PFSK-1 (cell line): Measurements from ENCODE around the gene RBBP8.

ENCODE experiments used
- FOXP2 ChIP-seq: optimal IDR thresholded peaks from 2 replicates; pipeline ENCODE3; 2011; ENCODE audit warnings: borderline replicate concordance, control low read depth, inconsistent platforms; ENCODE audit not compliant: insufficient read depth; ENCODE audit errors: extremely low read length, extremely low read depth
- POLR2AphosphoS5 ChIP-seq: IDR thresholded peaks from 2 replicates; pipeline ENCODE4 v1.6.1; 2012; ENCODE audit warnings: low read depth, mild to moderate bottlenecking, control low read depth, low read length, moderate library complexity
- SIN3A ChIP-seq: IDR thresholded peaks from 2 replicates; pipeline ENCODE4 v1.6.1; 2012; ENCODE audit warnings: mild to moderate bottlenecking, low read length, moderate library complexity, borderline replicate concordance; ENCODE audit not compliant: insufficient read depth
- TAF1 ChIP-seq: IDR thresholded peaks from 2 replicates; pipeline ENCODE4 v1.6.1; 2012; ENCODE audit warnings: low read length, control low read depth, borderline replicate concordance; ENCODE audit not compliant: insufficient read depth
- TF ChIP-seq, protein P1 (sequence below), 2 experiments: IDR thresholded peaks; 2 replicates each; pipeline versions ENCODE4 v1.6.1 to v1.8.0; 2011 to 2012; ENCODE audit warnings: low read depth in 2 of 2, low read length in 2 of 2, control low read depth in 1 of 2, inconsistent platforms in 1 of 2, mild to moderate bottlenecking in 1 of 2, moderate library complexity in 1 of 2; ENCODE audit not compliant: insufficient read depth in 1 of 2

RBBP8 gene

GRCh38 chr18:23066504-23067039 lies 133.4 kb downstream of the RBBP8 start:
- TF ChIP-seq POLR2AphosphoS5 = no peak
- no peak for TF ChIP-seq SIN3A
- no peak for TF ChIP-seq FOXP2
- TF ChIP-seq TAF1 = no peak
- TF ChIP-seq, protein P1, sequence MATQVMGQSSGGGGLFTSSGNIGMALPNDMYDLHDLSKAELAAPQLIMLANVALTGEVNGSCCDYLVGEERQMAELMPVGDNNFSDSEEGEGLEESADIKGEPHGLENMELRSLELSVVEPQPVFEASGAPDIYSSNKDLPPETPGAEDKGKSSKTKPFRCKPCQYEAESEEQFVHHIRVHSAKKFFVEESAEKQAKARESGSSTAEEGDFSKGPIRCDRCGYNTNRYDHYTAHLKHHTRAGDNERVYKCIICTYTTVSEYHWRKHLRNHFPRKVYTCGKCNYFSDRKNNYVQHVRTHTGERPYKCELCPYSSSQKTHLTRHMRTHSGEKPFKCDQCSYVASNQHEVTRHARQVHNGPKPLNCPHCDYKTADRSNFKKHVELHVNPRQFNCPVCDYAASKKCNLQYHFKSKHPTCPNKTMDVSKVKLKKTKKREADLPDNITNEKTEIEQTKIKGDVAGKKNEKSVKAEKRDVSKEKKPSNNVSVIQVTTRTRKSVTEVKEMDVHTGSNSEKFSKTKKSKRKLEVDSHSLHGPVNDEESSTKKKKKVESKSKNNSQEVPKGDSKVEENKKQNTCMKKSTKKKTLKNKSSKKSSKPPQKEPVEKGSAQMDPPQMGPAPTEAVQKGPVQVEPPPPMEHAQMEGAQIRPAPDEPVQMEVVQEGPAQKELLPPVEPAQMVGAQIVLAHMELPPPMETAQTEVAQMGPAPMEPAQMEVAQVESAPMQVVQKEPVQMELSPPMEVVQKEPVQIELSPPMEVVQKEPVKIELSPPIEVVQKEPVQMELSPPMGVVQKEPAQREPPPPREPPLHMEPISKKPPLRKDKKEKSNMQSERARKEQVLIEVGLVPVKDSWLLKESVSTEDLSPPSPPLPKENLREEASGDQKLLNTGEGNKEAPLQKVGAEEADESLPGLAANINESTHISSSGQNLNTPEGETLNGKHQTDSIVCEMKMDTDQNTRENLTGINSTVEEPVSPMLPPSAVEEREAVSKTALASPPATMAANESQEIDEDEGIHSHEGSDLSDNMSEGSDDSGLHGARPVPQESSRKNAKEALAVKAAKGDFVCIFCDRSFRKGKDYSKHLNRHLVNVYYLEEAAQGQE (IDR thresholded peaks at IDR 0.05; ENCODE audit: insufficient read depth in 1 of 2, low read depth in 2 of 2, low read length in 2 of 2) = no peak

DNA sequence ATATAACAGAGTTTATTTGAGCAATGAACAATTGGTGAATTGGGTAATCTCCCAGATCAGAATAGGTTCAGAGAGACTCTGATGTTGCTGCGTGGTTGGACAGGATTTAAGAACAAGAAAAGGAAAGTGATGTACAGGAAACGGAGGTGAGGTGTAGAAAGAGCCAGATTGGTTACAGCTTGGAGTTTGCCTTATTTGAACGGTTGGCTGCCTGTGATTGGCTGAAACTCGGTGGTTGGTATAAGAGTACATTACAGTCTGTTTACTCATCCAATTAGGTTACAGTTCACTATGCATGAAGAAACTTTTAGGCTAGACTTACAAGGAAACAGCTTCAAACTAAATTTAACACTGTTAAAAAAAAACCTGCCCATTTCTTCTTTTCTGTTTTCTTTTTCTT lies 134.1 kb downstream of the RBBP8 start:
- TF ChIP-seq TAF1 (no peak), FOXP2 (no peak), POLR2AphosphoS5 (no peak), SIN3A (no peak)
- TF ChIP-seq, protein P1 (IDR thresholded peaks at IDR 0.05; ENCODE audit: insufficient read depth in 1 of 2, low read depth in 2 of 2, low read length in 2 of 2) = no peak

DNA sequence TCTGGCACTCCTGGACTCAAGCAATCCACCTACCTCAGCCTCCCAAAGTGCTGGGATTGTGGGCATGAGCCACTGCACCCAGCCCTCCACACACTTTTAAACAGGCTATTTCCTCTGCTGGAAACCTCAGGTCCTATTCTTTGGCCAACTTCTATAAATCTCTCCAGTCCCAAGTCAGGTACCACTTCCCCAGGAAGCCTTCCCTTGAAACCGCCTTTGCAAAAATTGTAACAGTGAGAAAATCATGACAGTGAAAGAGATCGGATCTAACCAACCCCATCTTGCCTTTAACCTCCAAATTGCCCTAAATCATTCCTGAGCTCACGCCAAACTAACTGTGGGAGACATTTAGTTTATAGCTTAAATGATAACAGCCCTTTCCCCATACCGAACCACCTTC lies 134.9 kb downstream of the RBBP8 start:
- no peak for TF ChIP-seq SIN3A
- no peak for TF ChIP-seq FOXP2
- no peak for TF ChIP-seq TAF1

DNA sequence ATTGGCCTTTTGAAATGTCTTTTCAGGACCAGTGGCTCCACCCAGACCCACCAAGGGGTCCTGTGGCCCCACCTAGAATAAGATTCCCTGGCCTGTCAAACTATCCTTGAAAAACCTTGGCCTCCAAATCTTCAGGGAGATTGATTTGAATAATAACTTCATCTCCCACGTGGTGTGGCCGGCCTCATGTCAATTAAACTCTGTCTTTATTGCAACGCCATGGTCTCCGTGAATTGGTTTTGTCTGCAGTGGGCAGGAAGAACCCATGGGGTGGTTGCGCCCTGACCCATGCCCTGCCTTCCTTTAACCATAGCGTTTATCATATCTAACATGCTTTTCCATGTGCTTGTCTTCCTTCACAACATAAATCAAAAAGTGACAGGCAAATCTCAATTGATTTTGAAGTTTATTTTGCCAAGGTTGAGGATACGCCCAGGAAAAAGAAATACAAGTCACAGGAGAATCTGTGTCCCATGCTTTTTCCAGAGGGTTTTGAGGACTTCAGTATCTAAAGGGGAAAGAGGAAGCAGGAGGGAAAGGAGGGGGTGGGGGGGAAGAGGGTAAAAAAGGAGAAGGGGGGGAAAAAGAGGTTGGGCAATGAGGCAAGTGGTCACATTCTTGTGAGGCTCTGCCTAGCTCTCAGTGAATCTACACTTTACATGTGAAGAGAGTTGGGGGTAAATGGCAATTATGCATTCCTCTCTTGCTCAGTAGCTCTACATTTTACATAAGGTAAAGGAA lies 135.6 kb downstream of the RBBP8 start:
- TF ChIP-seq POLR2AphosphoS5 (no peak), SIN3A (no peak), TAF1 (no peak), FOXP2 (no peak)
- TF ChIP-seq, protein P1 (IDR thresholded peaks at IDR 0.05; ENCODE audit: insufficient read depth in 1 of 2, low read depth in 2 of 2, low read length in 2 of 2) = no peak

- TF ChIP-seq POLR2AphosphoS5 (no peak), SIN3A (no peak), TAF1 (no peak), FOXP2 (no peak)
- TF ChIP-seq, protein P1 (IDR thresholded peaks at IDR 0.05; ENCODE audit: insufficient read depth in 1 of 2, low read depth in 2 of 2, low read length in 2 of 2) = no peak
These were observed 136.4 kb downstream of the RBBP8 start for GRCh38 chr18:23069481-23069880.
